Measurements from ENCODE around the gene PSD. TPM values are rescaled to one million over a fixed set of nuclear protein-coding genes. Genes with fewer than 3 reads are reported as not detected.

The PSD gene
- total and polyA plus RNA-seq, 2 donors from 2014 or later = 1.2 to 2.2 TPM

GRCh38 chr10:102424916-102425315 is 6.3 kb upstream of the PSD start:
- Histone ChIP-seq H3K9me3 (ENCODE audit: control insufficient read depth in 2 of 3, insufficient read depth in 1 of 3, low read length in 3 of 3) (no peaks in the 10 kb centered on the region), H3K27ac (ENCODE audit: low read depth in 2 of 2, low read length in 2 of 2) (no peak overlapping the region), H3K9ac (ENCODE audit: low read length in 3 of 3) (no peak overlapping the region), H3K4me3 (ENCODE audit: low read length in 3 of 3) (no peak overlapping the region), H3K36me3 (ENCODE audit: control insufficient read depth in 2 of 3, insufficient read depth in 3 of 3, low read length in 3 of 3) (peaks cover 0 to 11% (median 3%) of the 10 kb centered on the region in 3 donors), H3K4me1 (ENCODE audit: control insufficient read depth in 2 of 3, insufficient read depth in 2 of 3, low read depth in 1 of 3, low read length in 3 of 3) (peaks cover 0 to 20% (median 8%) of the 10 kb centered on the region in 3 donors), H3K27me3 (ENCODE audit: control insufficient read depth, insufficient read depth, low read length) (no peaks in the 10 kb centered on the region)
- no peak for TF ChIP-seq CTCF (IDR thresholded peaks at IDR 0.05; ENCODE audit: borderline replicate concordance, extremely low read depth, insufficient read depth)
- DNase-seq (peak in 1 of 5 donors; percentile 59), FAIRE-seq (no peak)
- intact Hi-C loops (cut with DNase I) = no loop called here

- H3K4me3 ChIP-seq (ENCODE audit: low read length in 3 of 3) = no peak overlapping the region
- TF ChIP-seq CTCF (IDR thresholded peaks at IDR 0.05; ENCODE audit: borderline replicate concordance, extremely low read depth, insufficient read depth) = no peak
Observed at GRCh38 chr10:102424145-102424544, 5.6 kb upstream of the PSD start.

GRCh38 chr10:102423372-102423968 is 4.9 kb upstream of the PSD start:
- Histone ChIP-seq H3K9me3 (ENCODE audit: control insufficient read depth in 2 of 3, insufficient read depth in 1 of 3, low read length in 3 of 3) (no peaks in the 10 kb centered on the region), H3K9ac (ENCODE audit: low read length in 3 of 3) (peak overlapping the region in 1 of 3 donors; percentile 81), H3K4me1 (ENCODE audit: control insufficient read depth in 2 of 3, insufficient read depth in 2 of 3, low read depth in 1 of 3, low read length in 3 of 3) (peaks cover 0 to 29% (median 11%) of the 10 kb centered on the region in 3 donors), H3K4me3 (ENCODE audit: low read length in 3 of 3) (peak overlapping the region in 2 of 3 donors; percentile 12 to 78), H3K27me3 (ENCODE audit: control insufficient read depth, insufficient read depth, low read length) (no peaks in the 10 kb centered on the region), H3K27ac (ENCODE audit: low read depth in 2 of 2, low read length in 2 of 2) (no peak overlapping the region), H3K36me3 (ENCODE audit: control insufficient read depth in 2 of 3, insufficient read depth in 3 of 3, low read length in 3 of 3) (peaks cover 0 to 11% (median 3%) of the 10 kb centered on the region in 3 donors)
- peak in 1 of 5 donors; percentile 53 for DNase-seq
- no peak for TF ChIP-seq CTCF (IDR thresholded peaks at IDR 0.05; ENCODE audit: borderline replicate concordance, extremely low read depth, insufficient read depth)
- intact Hi-C loops (cut with DNase I) = no loop called here
- no peak for FAIRE-seq

More at GRCh38 chr10:102424145-102424544, 5.6 kb upstream of the PSD start:
- FAIRE-seq (no peak), DNase-seq (peak in 1 of 5 donors; percentile 54)
- Histone ChIP-seq H3K9me3 (ENCODE audit: control insufficient read depth in 2 of 3, insufficient read depth in 1 of 3, low read length in 3 of 3) (no peaks in the 10 kb centered on the region), H3K4me1 (ENCODE audit: control insufficient read depth in 2 of 3, insufficient read depth in 2 of 3, low read depth in 1 of 3, low read length in 3 of 3) (peaks cover 0 to 26% (median 11%) of the 10 kb centered on the region in 3 donors), H3K27ac (ENCODE audit: low read depth in 2 of 2, low read length in 2 of 2) (no peak overlapping the region), H3K27me3 (ENCODE audit: control insufficient read depth, insufficient read depth, low read length) (no peaks in the 10 kb centered on the region), H3K9ac (ENCODE audit: low read length in 3 of 3) (no peak overlapping the region), H3K36me3 (ENCODE audit: control insufficient read depth in 2 of 3, insufficient read depth in 3 of 3, low read length in 3 of 3) (peaks cover 0 to 11% (median 3%) of the 10 kb centered on the region in 3 donors)
- intact Hi-C loops (cut with DNase I) = no loop called here

Data from kidney (tissue), 14 donors.